ENCODE results near the gene OR5P2. TPM values are rescaled to one million over a fixed set of nuclear protein-coding genes. Genes with fewer than 3 reads are reported as not detected.
"Not testable (repeated sequence)": the region's sequence is repeated elsewhere in the genome, so short reads cannot be mapped to it uniquely, and the experiment has no call there.

Gene OR5P2
- not detected for polyA plus RNA-seq (ENCODE audit: insufficient read length in 3 of 3)

GRCh38 chr11:7796842-7797241 lies at the start of gene OR5P2:
TSS of gene OR5P2 (minus strand) at chr11:7796942. CDS start at chr11:7796942, 0 bp downstream.
- no peak for DNase-seq (ENCODE audit: low read depth in 3 of 3, low spot score in 2 of 3)

- no peak for DNase-seq (ENCODE audit: low read depth in 3 of 3, low spot score in 2 of 3)
Observed at GRCh38 chr11:7846003-7846402, 49.3 kb upstream of the OR5P2 start.

GRCh38 chr11:7844986-7845385 lies 48.2 kb upstream of the OR5P2 start:
- DNase-seq (ENCODE audit: low read depth in 3 of 3, low spot score in 2 of 3), result no peak

GRCh38 chr11:7844521-7844920 lies 47.8 kb upstream of the OR5P2 start:
- no peak for DNase-seq (ENCODE audit: low read depth in 3 of 3, low spot score in 2 of 3)

- no peak for DNase-seq (ENCODE audit: low read depth in 3 of 3, low spot score in 2 of 3)
Observed at GRCh38 chr11:7840578-7840977, 43.8 kb upstream of the OR5P2 start.

- no peak for DNase-seq (ENCODE audit: low read depth in 3 of 3, low spot score in 2 of 3)
Observed at GRCh38 chr11:7833527-7833926, 36.8 kb upstream of the OR5P2 start.

GRCh38 chr11:7830740-7831139 lies 34.0 kb upstream of the OR5P2 start, which contains the start of gene OR5P3:
TSS of gene OR5P3 (minus strand) at chr11:7830840.
- no peak for DNase-seq (ENCODE audit: low read depth in 3 of 3, low spot score in 2 of 3)

GRCh38 chr11:7826324-7826723 lies 29.6 kb upstream of the OR5P2 start:
- DNase-seq (ENCODE audit: low read depth in 3 of 3, low spot score in 2 of 3), result no peak

- not testable (repeated sequence) for DNase-seq (ENCODE audit: low read depth in 3 of 3, low spot score in 2 of 3)
Observed at GRCh38 chr11:7820417-7820816, 23.7 kb upstream of the OR5P2 start.

- DNase-seq (ENCODE audit: low read depth in 3 of 3, low spot score in 2 of 3), result not testable (repeated sequence)
Observed at GRCh38 chr11:7814897-7815296, 18.2 kb upstream of the OR5P2 start.

- not testable (repeated sequence) for DNase-seq (ENCODE audit: low read depth in 3 of 3, low spot score in 2 of 3)
Observed at GRCh38 chr11:7810301-7810700, 13.6 kb upstream of the OR5P2 start.

- DNase-seq (ENCODE audit: low read depth in 3 of 3, low spot score in 2 of 3), result no peak
Observed at GRCh38 chr11:7793233-7793632, 3.5 kb downstream of the OR5P2 start.

GRCh38 chr11:7787239-7787638 lies 9.5 kb downstream of the OR5P2 start:
- no peak for DNase-seq (ENCODE audit: low read depth in 3 of 3, low spot score in 2 of 3)

- no peak for DNase-seq (ENCODE audit: low read depth in 3 of 3, low spot score in 2 of 3)
Observed at GRCh38 chr11:7775689-7776088, 21.1 kb downstream of the OR5P2 start.

- not testable (repeated sequence) for DNase-seq (ENCODE audit: low read depth in 3 of 3, low spot score in 2 of 3)
Observed at GRCh38 chr11:7764301-7764700, 32.4 kb downstream of the OR5P2 start.

GRCh38 chr11:7759010-7759409 lies 37.7 kb downstream of the OR5P2 start:
- DNase-seq (ENCODE audit: low read depth in 3 of 3, low spot score in 2 of 3), result no peak

- no peak for DNase-seq (ENCODE audit: low read depth in 3 of 3, low spot score in 2 of 3)
Observed at GRCh38 chr11:7749456-7749855, 47.3 kb downstream of the OR5P2 start.

Other genes with a start within 250 kb of the OR5P2 start
- 10 to 100 TPM; 25.9 to 30.3 (median 29.1) TPM for gene CYB5R2, start 123.4 kb downstream of the OR5P2 start, polyA plus RNA-seq (ENCODE audit: insufficient read length in 3 of 3)
- gene OVCH2, start 90.5 kb downstream of the OR5P2 start, polyA plus RNA-seq (ENCODE audit: insufficient read length in 3 of 3), result 1 to 10 TPM; 3.5 to 8.0 (median 6.5) TPM
- not detected for gene OR5P3, start 33.9 kb upstream of the OR5P2 start, polyA plus RNA-seq (ENCODE audit: insufficient read length in 3 of 3)
- gene OR10A6, start 134.3 kb upstream of the OR5P2 start, polyA plus RNA-seq (ENCODE audit: insufficient read length in 3 of 3), result not detected
- gene OR10A3, start 144.8 kb upstream of the OR5P2 start, polyA plus RNA-seq (ENCODE audit: insufficient read length in 3 of 3), result under 1 TPM in 2 of 3 donors, not detected in 1; 0.06 TPM
- gene NLRP10, start 168.5 kb upstream of the OR5P2 start, polyA plus RNA-seq (ENCODE audit: insufficient read length in 3 of 3), result not detected
- 100 to 1,000 TPM; 328 to 360 (median 345) TPM for gene EIF3F, start 190.4 kb upstream of the OR5P2 start, polyA plus RNA-seq (ENCODE audit: insufficient read length in 3 of 3)